Breast epithelium (tissue), 3 donors: ENCODE measurements around the gene OR2A5.

Source experiments
- POLR2A ChIP-seq: fragments of 450-650 bp; IDR thresholded peaks from one replicate; pipeline ENCODE4 v1.6.1; 2016; ENCODE audit warnings: antibody characterized with exemption, mild to moderate bottlenecking, moderate library complexity
- POLR2AphosphoS5 ChIP-seq, 3 donors: sonication (generic); formaldehyde crosslinking; IDR thresholded peaks; one replicate each; pipeline ENCODE4 v1.6.1; 2017; ENCODE audit warnings: antibody characterized with exemption in 3 of 3
- TF ChIP-seq, protein P1 (sequence below), 3 donors: fragments of 450-650 bp; IDR thresholded peaks; one replicate each; pipeline ENCODE4 v1.5.1; 2016 to 2017; ENCODE audit warnings: antibody characterized with exemption in 3 of 3, mild to moderate bottlenecking in 3 of 3, moderate library complexity in 3 of 3

DNA sequence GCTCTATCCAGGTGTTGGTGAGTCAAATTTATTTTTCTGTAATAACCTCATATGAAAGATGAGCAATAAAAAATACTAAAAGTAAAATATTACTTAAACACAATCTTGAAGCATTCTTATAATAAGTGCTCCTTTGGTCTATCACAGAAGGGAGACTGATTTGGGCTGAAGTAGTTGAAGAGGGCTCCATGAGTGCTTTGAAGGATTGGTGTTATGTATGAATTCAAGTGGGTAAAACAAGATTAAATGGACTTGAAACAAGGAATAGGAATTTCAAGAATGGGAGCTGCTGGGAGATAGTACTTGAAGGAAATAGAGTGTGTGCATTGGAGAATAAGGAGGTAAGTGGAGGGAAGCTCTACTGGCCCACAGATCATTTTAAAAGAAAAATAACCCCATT lies 53.3 kb downstream of the OR2A5 start:
- TF ChIP-seq, protein P1, sequence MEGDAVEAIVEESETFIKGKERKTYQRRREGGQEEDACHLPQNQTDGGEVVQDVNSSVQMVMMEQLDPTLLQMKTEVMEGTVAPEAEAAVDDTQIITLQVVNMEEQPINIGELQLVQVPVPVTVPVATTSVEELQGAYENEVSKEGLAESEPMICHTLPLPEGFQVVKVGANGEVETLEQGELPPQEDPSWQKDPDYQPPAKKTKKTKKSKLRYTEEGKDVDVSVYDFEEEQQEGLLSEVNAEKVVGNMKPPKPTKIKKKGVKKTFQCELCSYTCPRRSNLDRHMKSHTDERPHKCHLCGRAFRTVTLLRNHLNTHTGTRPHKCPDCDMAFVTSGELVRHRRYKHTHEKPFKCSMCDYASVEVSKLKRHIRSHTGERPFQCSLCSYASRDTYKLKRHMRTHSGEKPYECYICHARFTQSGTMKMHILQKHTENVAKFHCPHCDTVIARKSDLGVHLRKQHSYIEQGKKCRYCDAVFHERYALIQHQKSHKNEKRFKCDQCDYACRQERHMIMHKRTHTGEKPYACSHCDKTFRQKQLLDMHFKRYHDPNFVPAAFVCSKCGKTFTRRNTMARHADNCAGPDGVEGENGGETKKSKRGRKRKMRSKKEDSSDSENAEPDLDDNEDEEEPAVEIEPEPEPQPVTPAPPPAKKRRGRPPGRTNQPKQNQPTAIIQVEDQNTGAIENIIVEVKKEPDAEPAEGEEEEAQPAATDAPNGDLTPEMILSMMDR (IDR thresholded peaks at IDR 0.05): no peak
- no peak for TF ChIP-seq POLR2A
- TF ChIP-seq POLR2AphosphoS5 (IDR thresholded peaks at IDR 0.05): no peak
